ENCODE measurements around the gene ANAPC4.

DNA sequence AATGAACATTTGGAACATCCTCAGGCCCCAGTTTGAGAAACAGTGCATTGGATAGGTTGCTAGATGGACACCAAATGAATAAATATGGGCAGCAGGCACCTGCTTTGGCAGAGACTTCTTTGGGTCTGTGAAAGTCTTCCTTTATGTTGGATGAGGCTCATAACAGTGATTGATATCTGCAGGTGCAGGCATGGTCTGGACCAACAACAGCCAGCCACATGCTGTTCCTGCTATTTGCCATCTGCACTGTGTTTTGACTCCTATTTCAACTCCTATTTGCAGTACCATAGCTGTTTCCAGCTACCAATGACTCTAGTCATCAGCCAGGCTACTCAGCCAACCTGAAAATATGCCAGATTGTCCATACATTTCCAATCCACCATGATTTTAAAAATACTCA is 60.9 kb downstream of the ANAPC4 start:
- TF ChIP-seq, protein P1, sequence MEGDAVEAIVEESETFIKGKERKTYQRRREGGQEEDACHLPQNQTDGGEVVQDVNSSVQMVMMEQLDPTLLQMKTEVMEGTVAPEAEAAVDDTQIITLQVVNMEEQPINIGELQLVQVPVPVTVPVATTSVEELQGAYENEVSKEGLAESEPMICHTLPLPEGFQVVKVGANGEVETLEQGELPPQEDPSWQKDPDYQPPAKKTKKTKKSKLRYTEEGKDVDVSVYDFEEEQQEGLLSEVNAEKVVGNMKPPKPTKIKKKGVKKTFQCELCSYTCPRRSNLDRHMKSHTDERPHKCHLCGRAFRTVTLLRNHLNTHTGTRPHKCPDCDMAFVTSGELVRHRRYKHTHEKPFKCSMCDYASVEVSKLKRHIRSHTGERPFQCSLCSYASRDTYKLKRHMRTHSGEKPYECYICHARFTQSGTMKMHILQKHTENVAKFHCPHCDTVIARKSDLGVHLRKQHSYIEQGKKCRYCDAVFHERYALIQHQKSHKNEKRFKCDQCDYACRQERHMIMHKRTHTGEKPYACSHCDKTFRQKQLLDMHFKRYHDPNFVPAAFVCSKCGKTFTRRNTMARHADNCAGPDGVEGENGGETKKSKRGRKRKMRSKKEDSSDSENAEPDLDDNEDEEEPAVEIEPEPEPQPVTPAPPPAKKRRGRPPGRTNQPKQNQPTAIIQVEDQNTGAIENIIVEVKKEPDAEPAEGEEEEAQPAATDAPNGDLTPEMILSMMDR (IDR thresholded peaks at IDR 0.05): no peak
- TF ChIP-seq EP300 (IDR thresholded peaks at IDR 0.05): no peak
